Measurements from ENCODE around the gene MYEOV.

The MYEOV gene

DNA sequence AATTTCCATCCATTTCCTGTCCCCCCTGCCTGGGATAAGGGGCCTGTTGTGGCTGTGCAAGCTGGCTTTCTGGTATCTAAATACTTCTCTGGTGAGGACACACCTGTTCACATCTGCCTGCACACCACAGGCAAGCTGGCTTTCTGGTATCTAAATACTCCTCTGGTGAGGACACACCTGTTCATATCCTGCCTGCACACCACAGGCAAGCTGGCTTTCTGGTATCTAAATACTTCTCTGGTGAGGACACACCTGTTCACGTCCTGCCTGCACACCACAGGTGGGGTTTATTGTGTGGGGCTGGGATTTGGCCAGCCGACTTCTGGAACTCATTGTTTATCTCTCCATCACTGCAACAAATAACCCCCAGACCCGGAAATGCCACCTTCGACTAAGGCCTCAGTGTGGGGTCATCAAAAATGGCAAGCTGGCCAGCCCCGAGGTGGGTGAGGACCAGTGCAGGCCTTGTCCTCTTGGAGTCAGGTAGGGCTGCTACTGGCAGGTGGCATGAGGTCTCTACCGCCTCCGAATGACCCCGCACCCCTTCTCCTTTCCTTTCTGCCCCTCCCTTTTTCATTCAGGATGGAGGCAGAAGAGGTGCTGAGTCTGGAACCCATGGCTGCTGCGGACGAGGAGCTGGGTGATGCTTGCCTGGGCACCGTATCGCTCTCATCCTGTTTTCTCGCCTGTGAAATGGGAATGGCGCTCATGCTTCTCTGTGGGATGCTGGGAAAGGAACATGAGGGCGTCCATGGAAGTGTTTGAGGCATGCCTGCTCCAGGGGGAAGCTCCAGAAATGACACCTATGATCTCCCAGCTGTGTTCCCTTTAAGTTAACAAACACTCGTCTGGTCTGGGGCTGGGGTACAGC is 43.5 kb upstream of the MYEOV start:
- DNase-seq (ENCODE audit: low read depth) = no peak
- H3K4me3 ChIP-seq (ENCODE audit: control insufficient read depth, low read depth, low read length) = no peak overlapping the region
- no peak for TF ChIP-seq CTCF (conservative IDR thresholded peaks at IDR 0.05; ENCODE audit: control insufficient read depth, insufficient read depth, low read depth, low read length)

DNA sequence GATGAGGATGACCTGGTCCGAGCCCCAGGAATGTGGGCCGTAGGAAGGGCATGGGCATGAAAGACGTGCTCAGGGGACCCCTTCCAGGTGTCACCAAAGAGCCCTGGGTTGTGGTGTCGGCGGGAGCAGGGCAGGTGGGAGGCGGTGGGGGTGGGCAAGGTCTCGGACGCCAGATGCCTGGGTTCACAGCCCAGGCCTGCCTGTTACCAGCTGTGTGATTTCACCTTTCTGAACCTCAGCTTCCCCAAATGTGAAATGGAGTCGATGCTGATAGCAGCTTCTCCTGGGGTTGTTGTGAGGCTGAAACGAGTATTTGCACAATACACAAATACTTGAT is 42.9 kb upstream of the MYEOV start:
- DNase-seq (ENCODE audit: low read depth) = no peak
- no peak overlapping the region for H3K4me3 ChIP-seq (ENCODE audit: control insufficient read depth, low read depth, low read length)
- no peak for TF ChIP-seq CTCF (conservative IDR thresholded peaks at IDR 0.05; ENCODE audit: control insufficient read depth, insufficient read depth, low read depth, low read length)

DNA sequence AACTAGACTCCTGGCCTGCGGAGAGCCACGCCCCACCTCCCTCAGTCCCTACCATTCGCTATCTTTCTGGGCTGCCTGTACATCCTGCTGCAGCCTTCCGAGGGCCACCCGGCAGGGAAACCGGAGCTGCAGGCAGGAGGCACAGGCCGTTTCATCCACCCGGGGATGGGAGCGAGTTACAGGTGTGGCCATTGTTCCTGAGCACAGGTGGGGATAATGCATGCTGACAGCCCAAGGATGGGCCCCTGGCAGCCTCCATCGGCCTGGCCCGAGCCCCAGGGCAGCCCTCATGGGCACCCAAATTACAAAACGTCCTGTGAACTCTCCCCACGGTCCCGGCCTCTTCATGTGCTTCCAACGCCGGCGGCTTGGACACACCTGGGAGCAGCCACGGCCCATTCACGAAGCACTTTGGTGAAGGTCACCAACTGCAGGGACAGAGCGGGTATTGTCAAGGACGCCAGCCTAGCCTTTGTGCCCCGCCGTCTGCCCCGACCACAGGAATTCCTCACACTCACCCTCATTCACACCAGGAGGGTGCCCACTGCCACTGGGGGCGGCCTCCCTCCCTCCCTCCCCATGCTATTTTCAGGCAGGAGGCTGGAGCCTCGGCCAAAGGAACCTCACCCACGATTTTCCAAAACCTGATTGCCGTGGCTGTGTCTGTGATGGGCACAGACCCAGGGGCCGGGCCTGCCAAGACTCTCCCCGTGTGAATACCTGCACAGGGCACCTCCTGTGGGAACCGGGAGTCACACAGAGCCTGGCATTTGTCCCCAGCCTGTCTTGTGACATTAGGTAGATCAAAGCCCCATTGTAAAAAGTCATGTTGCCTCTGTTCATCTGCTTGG is 42.1 kb upstream of the MYEOV start:
- H3K4me3 ChIP-seq (ENCODE audit: control insufficient read depth, low read depth, low read length) = no peak overlapping the region
- TF ChIP-seq CTCF (conservative IDR thresholded peaks at IDR 0.05; ENCODE audit: control insufficient read depth, insufficient read depth, low read depth, low read length) = no peak
- no peak for DNase-seq (ENCODE audit: low read depth)

DNA sequence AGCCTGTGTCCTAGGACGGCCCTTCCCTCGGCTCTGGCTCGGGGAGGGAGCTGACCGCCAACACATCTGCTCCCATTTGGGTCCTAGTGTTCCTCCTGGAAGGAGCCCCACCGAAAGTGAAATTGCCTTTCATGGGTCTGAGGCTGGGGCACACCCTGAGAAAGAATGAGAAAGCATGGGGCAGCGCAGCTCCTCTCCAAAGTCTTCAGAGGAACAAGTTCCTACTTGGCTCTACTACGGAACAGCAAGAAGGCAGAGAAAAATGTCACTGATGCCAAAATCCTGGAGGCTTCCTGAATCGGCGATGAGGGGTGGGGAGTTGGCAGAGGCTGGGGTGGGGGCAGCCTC is 41.5 kb upstream of the MYEOV start:
- no peak overlapping the region for H3K4me3 ChIP-seq (ENCODE audit: control insufficient read depth, low read depth, low read length)
- DNase-seq (ENCODE audit: low read depth) = no peak
- TF ChIP-seq CTCF (conservative IDR thresholded peaks at IDR 0.05; ENCODE audit: control insufficient read depth, insufficient read depth, low read depth, low read length) = no peak

DNA sequence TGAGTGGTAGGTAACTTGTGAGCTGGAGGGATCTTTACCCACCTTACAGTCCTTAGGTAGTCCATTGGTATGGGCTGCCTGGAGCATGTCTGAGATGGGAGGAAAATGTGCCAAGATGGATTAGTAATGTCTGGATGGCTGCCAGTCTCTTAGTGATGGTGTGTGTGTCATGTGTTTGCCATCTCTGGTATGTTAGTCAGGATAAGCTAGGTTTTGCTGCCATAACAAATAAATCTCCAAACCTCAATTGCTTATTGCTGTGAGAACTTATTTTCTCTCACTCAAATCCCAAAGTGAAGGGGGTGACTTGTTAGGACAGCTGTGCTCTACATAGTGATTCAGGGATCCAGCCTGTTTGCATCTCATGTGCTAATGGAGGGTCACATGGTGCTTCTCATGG is 40.9 kb upstream of the MYEOV start:
- DNase-seq (ENCODE audit: low read depth) = peak; percentile 80
- no peak overlapping the region for H3K4me3 ChIP-seq (ENCODE audit: control insufficient read depth, low read depth, low read length)
- TF ChIP-seq CTCF (conservative IDR thresholded peaks at IDR 0.05; ENCODE audit: control insufficient read depth, insufficient read depth, low read depth, low read length) = no peak

DNA sequence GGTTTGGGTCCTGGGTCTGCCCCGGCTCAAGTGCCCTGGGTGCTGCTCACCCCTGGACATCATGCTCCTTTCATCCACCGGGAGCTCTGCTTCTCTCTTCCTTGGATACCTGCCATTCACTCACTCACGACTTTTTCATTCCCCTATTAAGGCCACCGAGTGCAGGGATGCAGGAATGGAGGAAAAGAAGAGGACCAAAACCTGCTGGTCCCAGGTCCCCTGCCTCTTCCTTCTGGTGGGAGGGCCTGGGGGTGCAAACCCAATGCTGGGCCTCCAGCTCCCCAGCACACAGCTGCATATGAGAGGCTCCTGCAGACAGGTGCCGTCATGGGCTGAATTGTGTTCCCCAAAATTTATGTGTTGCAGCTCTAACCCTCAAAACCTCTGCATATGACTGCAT is 36.8 kb upstream of the MYEOV start:
- DNase-seq (ENCODE audit: low read depth) = no peak
- H3K4me3 ChIP-seq (ENCODE audit: control insufficient read depth, low read depth, low read length) = no peak overlapping the region
- no peak for TF ChIP-seq CTCF (conservative IDR thresholded peaks at IDR 0.05; ENCODE audit: control insufficient read depth, insufficient read depth, low read depth, low read length)

Measured in fibroblast of mammary gland (primary cell).